ENCODE data around the gene SRGAP1.

SRGAP1 gene

GRCh38 chr12:63862969-63863230 lies 18.4 kb downstream of the SRGAP1 start:
- no peaks in the 10 kb centered on the region for H3K27me3 ChIP-seq (ENCODE audit: insufficient read depth, low read length)
- no peak overlapping the region for H3K27ac ChIP-seq (ENCODE audit: low read depth, low read length, poor library complexity, severe bottlenecking)
- TF ChIP-seq, protein P1, sequence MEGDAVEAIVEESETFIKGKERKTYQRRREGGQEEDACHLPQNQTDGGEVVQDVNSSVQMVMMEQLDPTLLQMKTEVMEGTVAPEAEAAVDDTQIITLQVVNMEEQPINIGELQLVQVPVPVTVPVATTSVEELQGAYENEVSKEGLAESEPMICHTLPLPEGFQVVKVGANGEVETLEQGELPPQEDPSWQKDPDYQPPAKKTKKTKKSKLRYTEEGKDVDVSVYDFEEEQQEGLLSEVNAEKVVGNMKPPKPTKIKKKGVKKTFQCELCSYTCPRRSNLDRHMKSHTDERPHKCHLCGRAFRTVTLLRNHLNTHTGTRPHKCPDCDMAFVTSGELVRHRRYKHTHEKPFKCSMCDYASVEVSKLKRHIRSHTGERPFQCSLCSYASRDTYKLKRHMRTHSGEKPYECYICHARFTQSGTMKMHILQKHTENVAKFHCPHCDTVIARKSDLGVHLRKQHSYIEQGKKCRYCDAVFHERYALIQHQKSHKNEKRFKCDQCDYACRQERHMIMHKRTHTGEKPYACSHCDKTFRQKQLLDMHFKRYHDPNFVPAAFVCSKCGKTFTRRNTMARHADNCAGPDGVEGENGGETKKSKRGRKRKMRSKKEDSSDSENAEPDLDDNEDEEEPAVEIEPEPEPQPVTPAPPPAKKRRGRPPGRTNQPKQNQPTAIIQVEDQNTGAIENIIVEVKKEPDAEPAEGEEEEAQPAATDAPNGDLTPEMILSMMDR (IDR thresholded peaks at IDR 0.05; ENCODE audit: low read length) = no peak
- TF ChIP-seq EZH2 (IDR thresholded peaks at IDR 0.05; ENCODE audit: borderline replicate concordance, low read length) = no peak
- H3K9me3 ChIP-seq (ENCODE audit: low read length) = no peaks in the 10 kb centered on the region
- no peaks in the 10 kb centered on the region for H3K36me3 ChIP-seq (ENCODE audit: insufficient read depth, low read length)
- H2AFZ ChIP-seq (ENCODE audit: low read length) = no peak overlapping the region
- no peaks in the 10 kb centered on the region for H3K9me2 ChIP-seq (ENCODE audit: low read depth, low read length)
- no peaks in the 10 kb centered on the region for H4K20me1 ChIP-seq (ENCODE audit: insufficient read depth, low read length)
- no peak overlapping the region for H3K4me3 ChIP-seq (ENCODE audit: low read depth, low read length, poor library complexity, severe bottlenecking)
- H3K9ac ChIP-seq (ENCODE audit: low read length) = no peak overlapping the region
- H3F3A ChIP-seq (ENCODE audit: insufficient read depth, low read length) = no peaks in the 10 kb centered on the region
- H3K4me1 ChIP-seq (ENCODE audit: insufficient read depth, low read length, severe bottlenecking) = no peaks in the 10 kb centered on the region
- H3K79me2 ChIP-seq (ENCODE audit: insufficient read depth, low read length) = no peaks in the 10 kb centered on the region
- no peak overlapping the region for H3K4me2 ChIP-seq (ENCODE audit: low read length)

- Histone ChIP-seq H3K9me2 (ENCODE audit: low read depth, low read length) (no peaks in the 10 kb centered on the region), H3K9ac (ENCODE audit: low read length) (no peak overlapping the region), H3K4me2 (ENCODE audit: low read length) (no peak overlapping the region), H3K9me3 (ENCODE audit: low read length) (no peaks in the 10 kb centered on the region), H2AFZ (ENCODE audit: low read length) (no peak overlapping the region), H4K20me1 (ENCODE audit: insufficient read depth, low read length) (no peaks in the 10 kb centered on the region), H3K4me1 (ENCODE audit: insufficient read depth, low read length, severe bottlenecking) (no peaks in the 10 kb centered on the region), H3K4me3 (ENCODE audit: low read depth, low read length, poor library complexity, severe bottlenecking) (no peak overlapping the region), H3K27ac (ENCODE audit: low read depth, low read length, poor library complexity, severe bottlenecking) (no peak overlapping the region), H3F3A (ENCODE audit: insufficient read depth, low read length) (no peaks in the 10 kb centered on the region), H3K27me3 (ENCODE audit: insufficient read depth, low read length) (no peaks in the 10 kb centered on the region), H3K36me3 (ENCODE audit: insufficient read depth, low read length) (no peaks in the 10 kb centered on the region), H3K79me2 (ENCODE audit: insufficient read depth, low read length) (no peaks in the 10 kb centered on the region)
- no peak for TF ChIP-seq EZH2 (IDR thresholded peaks at IDR 0.05; ENCODE audit: borderline replicate concordance, low read length)
- TF ChIP-seq, protein P1 (IDR thresholded peaks at IDR 0.05; ENCODE audit: low read length) = no peak
Measured at GRCh38 chr12:63863658-63864453, 19.4 kb downstream of the SRGAP1 start.

DNA sequence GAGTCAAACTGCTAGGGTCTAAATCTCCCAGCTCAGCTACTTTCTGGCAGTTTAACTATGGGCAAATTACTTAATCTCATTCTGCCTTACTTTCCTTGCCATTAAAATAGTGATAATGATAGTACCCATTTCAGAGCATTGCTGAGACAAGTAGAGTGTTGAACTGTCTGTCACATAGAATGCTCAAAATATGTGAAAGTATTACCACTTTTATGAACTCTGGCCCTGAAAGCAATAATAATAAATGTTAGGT lies 19.9 kb downstream of the SRGAP1 start:
- Histone ChIP-seq H3K4me2 (ENCODE audit: low read length) (no peak overlapping the region), H3K4me1 (ENCODE audit: insufficient read depth, low read length, severe bottlenecking) (no peaks in the 10 kb centered on the region), H3K36me3 (ENCODE audit: insufficient read depth, low read length) (no peaks in the 10 kb centered on the region), H4K20me1 (ENCODE audit: insufficient read depth, low read length) (no peaks in the 10 kb centered on the region), H2AFZ (ENCODE audit: low read length) (no peak overlapping the region), H3K79me2 (ENCODE audit: insufficient read depth, low read length) (no peaks in the 10 kb centered on the region), H3F3A (ENCODE audit: insufficient read depth, low read length) (no peaks in the 10 kb centered on the region), H3K4me3 (ENCODE audit: low read depth, low read length, poor library complexity, severe bottlenecking) (no peak overlapping the region), H3K27me3 (ENCODE audit: insufficient read depth, low read length) (no peaks in the 10 kb centered on the region), H3K9me2 (ENCODE audit: low read depth, low read length) (no peaks in the 10 kb centered on the region), H3K9ac (ENCODE audit: low read length) (no peak overlapping the region), H3K27ac (ENCODE audit: low read depth, low read length, poor library complexity, severe bottlenecking) (no peak overlapping the region), H3K9me3 (ENCODE audit: low read length) (no peaks in the 10 kb centered on the region)
- no peak for TF ChIP-seq EZH2 (IDR thresholded peaks at IDR 0.05; ENCODE audit: borderline replicate concordance, low read length)
- TF ChIP-seq, protein P1 (IDR thresholded peaks at IDR 0.05; ENCODE audit: low read length) = no peak

Measured in OCI-LY1 (cell line).